ENCODE data around the gene NXPH3.
"Not testable (repeated sequence)": the region's sequence is repeated elsewhere in the genome, so short reads cannot be mapped to it uniquely, and the experiment has no call there.

DNA sequence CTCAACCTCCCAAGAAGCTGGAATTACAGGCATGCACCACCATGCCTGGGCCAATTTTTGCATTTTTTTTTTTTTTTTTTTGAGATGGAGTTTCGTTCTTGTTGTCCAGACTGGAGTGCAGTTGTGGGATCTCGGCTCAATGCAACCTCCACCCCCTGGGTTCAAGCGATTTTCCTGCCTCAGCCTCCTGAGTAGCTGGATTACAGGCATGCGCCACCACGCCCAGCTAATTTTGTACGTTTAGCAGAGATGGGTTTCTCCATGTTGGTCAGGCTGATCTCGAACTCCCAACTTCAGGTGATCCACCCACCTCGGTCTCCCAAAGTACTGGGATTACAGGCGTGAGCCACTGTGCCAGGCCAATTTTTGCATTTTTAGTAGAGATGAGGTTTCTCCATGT is 24.9 kb upstream of the NXPH3 start:
- TF ChIP-seq EZH2phosphoT487 (IDR thresholded peaks at IDR 0.05; ENCODE audit: low read depth); CTCF (IDR thresholded peaks at IDR 0.05; ENCODE audit: low read depth, low read length): not testable (repeated sequence)
